Measurements from ENCODE around the gene NUCKS1. TPM values are rescaled to one million over a fixed set of nuclear protein-coding genes. Genes with fewer than 3 reads are reported as not detected.
A peak's percentile ranks its signal among the peaks of the same experiment; 100 is the strongest.

NUCKS1 gene
- total RNA-seq, 2 experiments from 2014 or later, result 145 to 177 TPM

DNA sequence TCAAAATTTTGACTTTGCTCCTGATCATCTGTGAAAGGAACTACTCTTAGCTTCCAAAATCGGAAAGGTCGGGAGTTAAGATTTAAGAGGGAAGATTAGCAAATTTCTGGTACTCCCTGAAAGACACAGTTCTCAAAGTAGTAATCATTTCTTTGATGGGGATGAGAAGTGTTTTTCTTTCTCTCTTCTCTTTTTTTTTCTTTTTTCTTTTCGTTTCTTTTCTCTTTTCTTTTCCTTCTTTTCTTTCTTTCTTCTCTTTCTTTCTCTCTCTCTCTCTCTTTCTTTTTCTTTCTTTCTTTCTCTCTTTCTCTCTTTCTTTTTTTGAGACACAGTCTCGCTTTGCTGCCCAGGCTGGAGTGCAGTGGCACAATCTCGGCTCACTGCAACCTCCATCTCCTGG, 30.4 kb upstream of the NUCKS1 start:
- Mint-ChIP-seq H3K9me3 (no peaks in the 10 kb centered on the region), H3K27me3 (no peaks in the 10 kb centered on the region), H3K27ac (no peak overlapping the region), H3K4me1 (ENCODE audit: low read depth) (peaks cover 19% of the 10 kb centered on the region), H3K4me3 (no peak overlapping the region), H3K36me3 (ENCODE audit: low read depth) (no peaks in the 10 kb centered on the region)
- ChIA-PET POLR2A (interaction anchor here (0.7 to 1.0 kb wide), 2 partner anchors 31 to 1108 kb away, joined by 3 to 4 read pairs; no protein-coding TSS in a partner anchor), CTCF (interaction anchor here (1.8 to 3.7 kb wide), 2 partner anchors 11 to 121 kb away, joined by 6 to 30 read pairs; no protein-coding TSS in a partner anchor)
- ATAC-seq, result no peak
- DNase-seq, result no peak
- TF ChIP-seq CTCF (IDR thresholded peaks at IDR 0.05), result peak; percentile 24
- intact Hi-C loops (cut with micrococcal nuclease), result no loop called here

- intact Hi-C loops (cut with micrococcal nuclease), result no loop called here
- Mint-ChIP-seq H3K36me3 (ENCODE audit: low read depth) (no peaks in the 10 kb centered on the region), H3K4me1 (ENCODE audit: low read depth) (peaks cover 33% of the 10 kb centered on the region), H3K4me3 (no peak overlapping the region), H3K27me3 (no peaks in the 10 kb centered on the region), H3K9me3 (no peaks in the 10 kb centered on the region), H3K27ac (no peak overlapping the region)
- ChIA-PET CTCF (interaction anchor here (0.8 kb wide), 1 partner anchor 8 kb away, joined by 3 read pairs; no protein-coding TSS in a partner anchor), POLR2A (interaction anchor here (1.2 kb wide), 1 partner anchor 31 kb away, joined by 3 read pairs; no protein-coding TSS in a partner anchor)
- ATAC-seq, result no peak
- no peak for TF ChIP-seq CTCF (IDR thresholded peaks at IDR 0.05)
- no peak for DNase-seq
These were observed 28.0 kb upstream of the NUCKS1 start for GRCh38 chr1:205777994-205778393.

- no peak for DNase-seq
- H3K36me3 Mint-ChIP-seq (ENCODE audit: low read depth), result peaks cover 13% of the 10 kb centered on the region
- no peaks in the 10 kb centered on the region for H3K27me3 Mint-ChIP-seq
- H3K4me3 Mint-ChIP-seq, result peak overlapping the region; percentile 89
- H3K4me1 Mint-ChIP-seq (ENCODE audit: low read depth), result peaks cover 48% of the 10 kb centered on the region
- no peak for ATAC-seq
- ChIA-PET POLR2A (interaction anchor here (0.8 to 6.5 kb wide), 6 partner anchors 9 to 36 kb away, joined by 3 to 61 read pairs (median 5); partner anchors contain the start of gene NUCKS1), CTCF (interaction anchor here (0.7 to 2.5 kb wide), 3 partner anchors 16 to 202 kb away, joined by 3 to 8 read pairs (median 3); no protein-coding TSS in a partner anchor)
- peak overlapping the region; percentile 92 for H3K27ac Mint-ChIP-seq
- intact Hi-C loops (cut with micrococcal nuclease), result loop anchor here (2.0 kb wide), 1 partner anchor 27 kb away; no protein-coding TSS in a partner anchor
- no peaks in the 10 kb centered on the region for H3K9me3 Mint-ChIP-seq
- no peak for TF ChIP-seq CTCF (IDR thresholded peaks at IDR 0.05)
These were observed 25.7 kb upstream of the NUCKS1 start for GRCh38 chr1:205775717-205776056.

DNA sequence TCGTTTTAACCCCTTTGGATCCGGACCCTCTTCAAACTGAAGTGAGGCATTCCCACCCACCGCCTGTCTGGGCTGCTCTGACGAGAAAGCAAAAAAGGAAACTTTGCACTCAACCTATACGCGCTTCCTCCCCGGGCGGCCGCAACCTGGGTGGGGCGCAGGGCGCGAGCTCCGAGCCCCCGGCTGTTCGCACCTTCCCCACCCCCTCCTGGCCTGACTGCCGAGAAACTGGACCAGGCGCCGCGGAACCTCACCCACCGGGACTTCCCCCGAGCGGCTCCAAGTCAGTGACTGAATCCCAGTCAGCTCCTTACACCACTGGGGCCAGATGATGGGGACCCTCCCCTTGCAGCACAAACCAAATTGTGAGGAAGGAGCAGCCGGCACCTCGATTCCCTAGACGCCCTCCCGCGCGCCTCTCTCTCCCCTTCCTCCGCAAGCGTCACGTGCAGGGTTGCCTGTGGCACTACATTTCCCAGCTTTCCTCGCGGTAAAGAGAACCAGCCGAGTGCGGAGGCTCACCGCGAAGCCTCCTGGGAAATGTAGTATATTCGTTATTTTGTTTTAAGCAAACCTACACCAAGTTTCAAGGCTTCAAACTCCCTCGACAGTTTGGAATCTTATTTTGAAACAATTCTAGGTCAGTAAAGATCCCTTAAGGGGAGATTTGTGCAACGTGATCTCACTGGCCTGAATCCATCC, 25.2 kb upstream of the NUCKS1 start, which contains the start of gene RAB29:
TSS of gene RAB29 (minus strand) at position 468 of the 702 bp plus-strand sequence. CDS start 526 bp downstream, outside the sequence.
- ChIA-PET CTCF (interaction anchor here (1.2 to 4.5 kb wide), 6 partner anchors 17 to 203 kb away, joined by 3 to 28 read pairs (median 4); no protein-coding TSS in a partner anchor), POLR2A (interaction anchor here (0.6 to 6.5 kb wide), 8 partner anchors 10 to 207 kb away, joined by 3 to 61 read pairs (median 4); partner anchors contain the start of gene NUCKS1)
- ATAC-seq (peak; percentile 83), DNase-seq (peak; percentile 94)
- no peaks in the 10 kb centered on the region for H3K27me3 Mint-ChIP-seq
- no peak for TF ChIP-seq CTCF (IDR thresholded peaks at IDR 0.05)
- H3K9me3 Mint-ChIP-seq, result no peaks in the 10 kb centered on the region
- H3K4me3 Mint-ChIP-seq, result peak within 1 kb of the TSS; percentile 89
- intact Hi-C loops (cut with micrococcal nuclease), result loop anchor here (2.0 kb wide), 1 partner anchor 26 kb away; no protein-coding TSS in a partner anchor
- H3K36me3 Mint-ChIP-seq (ENCODE audit: low read depth), result peaks cover 18% of the 10 kb centered on the region
- peak within 1 kb of the TSS; percentile 92 for H3K27ac Mint-ChIP-seq
- peaks cover 53% of the 10 kb centered on the region for H3K4me1 Mint-ChIP-seq (ENCODE audit: low read depth)
